A673 (cell line): ENCODE data around the gene C17orf100.

Source experiments
- CTCF ChIP-seq: fragments of 300-800, 200-600 bp; sonication (generic); conservative IDR thresholded peaks from 2 replicates; pipeline ENCODE4 v1.5.1; 2017; ENCODE audit warnings: low read depth, mild to moderate bottlenecking, antibody characterized with exemption, low read length, moderate library complexity, mixed read lengths
- EZH2 ChIP-seq: fragments of 200-600 bp; sonication (generic); IDR thresholded peaks from 2 replicates; pipeline ENCODE4 v1.6.1; 2017; ENCODE audit warnings: borderline replicate concordance, low read depth, mild to moderate bottlenecking, mixed read lengths, antibody characterized with exemption, low read length; ENCODE audit not compliant: poor library complexity, severe bottlenecking

- no peak for TF ChIP-seq CTCF
- TF ChIP-seq EZH2: no peak
These were observed 49.4 kb downstream of the C17orf100 start for GRCh38 chr17:6700948-6701307.
